ENCODE data around the gene NLGN3. TPM values are rescaled to one million over a fixed set of nuclear protein-coding genes. Genes with fewer than 3 reads are reported as not detected.

NLGN3 gene
- total and polyA plus RNA-seq, 2 donors, result 0.19 to 1.5 TPM

DNA sequence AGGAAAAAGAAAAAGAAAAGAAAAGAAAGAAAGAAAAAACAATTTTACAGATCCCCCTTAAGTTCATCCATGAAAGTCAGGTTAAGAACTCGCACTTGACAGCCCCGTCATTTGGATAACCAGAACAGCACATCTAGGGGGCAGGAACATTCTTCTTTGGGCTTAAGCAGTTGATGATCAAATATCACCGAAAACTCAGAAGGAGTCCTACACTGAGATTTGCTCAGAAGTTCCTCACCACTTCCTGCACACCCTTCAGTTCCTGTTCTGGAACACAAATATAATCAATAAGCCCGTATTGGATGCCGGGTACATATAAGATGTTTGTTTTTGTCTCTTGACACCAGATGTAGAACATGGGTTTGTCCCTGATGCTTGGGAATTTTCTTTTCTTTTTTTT is 14.7 kb downstream of the NLGN3 start:
- Histone ChIP-seq H3K27ac (ENCODE audit: low read depth in 1 of 2, low read length in 1 of 2) (no peak overlapping the region), H3K4me1 (ENCODE audit: control insufficient read depth in 2 of 2, insufficient read depth in 2 of 2, low read length in 2 of 2) (no peaks in the 10 kb centered on the region), H3K4me3 (ENCODE audit: low read length in 2 of 2) (no peak overlapping the region), H3K36me3 (ENCODE audit: control insufficient read depth in 2 of 2, insufficient read depth in 2 of 2, low read length in 1 of 2) (no peaks in the 10 kb centered on the region), H3K9me3 (ENCODE audit: control insufficient read depth in 2 of 2, insufficient read depth in 1 of 2, low read length in 1 of 2) (no peaks in the 10 kb centered on the region), H3K27me3 (ENCODE audit: control insufficient read depth in 2 of 2, insufficient read depth in 1 of 2, low read length in 1 of 2) (no peaks in the 10 kb centered on the region)
- 83% methylated on average over 5 of the region's 5 CpGs for WGBS
- no peak for DNase-seq (ENCODE audit: low read depth in 6 of 9, low spot score in 9 of 9)

GRCh38 chrX:71160475-71160874 is 15.8 kb downstream of the NLGN3 start:
- 95% methylated on average over 3 of the region's 3 CpGs for WGBS
- H3K9me3 ChIP-seq (ENCODE audit: control insufficient read depth in 2 of 2, insufficient read depth in 1 of 2, low read length in 1 of 2), result no peaks in the 10 kb centered on the region
- DNase-seq (ENCODE audit: low read depth in 6 of 9, low spot score in 9 of 9), result no peak
- no peak overlapping the region for H3K4me3 ChIP-seq (ENCODE audit: low read length in 2 of 2)
- no peak overlapping the region for H3K27ac ChIP-seq (ENCODE audit: low read depth in 1 of 2, low read length in 1 of 2)
- H3K4me1 ChIP-seq (ENCODE audit: control insufficient read depth in 2 of 2, insufficient read depth in 2 of 2, low read length in 2 of 2), result no peaks in the 10 kb centered on the region
- no peaks in the 10 kb centered on the region for H3K27me3 ChIP-seq (ENCODE audit: control insufficient read depth in 2 of 2, insufficient read depth in 1 of 2, low read length in 1 of 2)
- H3K36me3 ChIP-seq (ENCODE audit: control insufficient read depth in 2 of 2, insufficient read depth in 2 of 2, low read length in 1 of 2), result no peaks in the 10 kb centered on the region

- Histone ChIP-seq H3K4me3 (ENCODE audit: low read length in 2 of 2) (no peak overlapping the region), H3K27me3 (ENCODE audit: control insufficient read depth in 2 of 2, insufficient read depth in 1 of 2, low read length in 1 of 2) (no peaks in the 10 kb centered on the region), H3K27ac (ENCODE audit: low read depth in 1 of 2, low read length in 1 of 2) (no peak overlapping the region), H3K4me1 (ENCODE audit: control insufficient read depth in 2 of 2, insufficient read depth in 2 of 2, low read length in 2 of 2) (peaks cover 0 to 3% of the 10 kb centered on the region in 2 donors), H3K9me3 (ENCODE audit: control insufficient read depth in 2 of 2, insufficient read depth in 1 of 2, low read length in 1 of 2) (no peaks in the 10 kb centered on the region), H3K36me3 (ENCODE audit: control insufficient read depth in 2 of 2, insufficient read depth in 2 of 2, low read length in 1 of 2) (peaks cover 0 to 5% of the 10 kb centered on the region in 2 donors)
- 93% methylated on average over 4 of the region's 4 CpGs for WGBS
- no peak for DNase-seq (ENCODE audit: low read depth in 6 of 9, low spot score in 9 of 9)
Observed at GRCh38 chrX:71162981-71163380, 18.3 kb downstream of the NLGN3 start.

GRCh38 chrX:71164071-71164470 is 19.4 kb downstream of the NLGN3 start:
- H3K4me3 ChIP-seq (ENCODE audit: low read length in 2 of 2), result no peak overlapping the region
- DNase-seq (ENCODE audit: low read depth in 6 of 9, low spot score in 9 of 9), result no peak
- peaks cover 0 to 3% of the 10 kb centered on the region in 2 donors for H3K4me1 ChIP-seq (ENCODE audit: control insufficient read depth in 2 of 2, insufficient read depth in 2 of 2, low read length in 2 of 2)
- peaks cover 0 to 5% of the 10 kb centered on the region in 2 donors for H3K36me3 ChIP-seq (ENCODE audit: control insufficient read depth in 2 of 2, insufficient read depth in 2 of 2, low read length in 1 of 2)
- no peak overlapping the region for H3K27ac ChIP-seq (ENCODE audit: low read depth in 1 of 2, low read length in 1 of 2)
- 98% methylated on average over 12 of the region's 12 CpGs for WGBS
- no peaks in the 10 kb centered on the region for H3K27me3 ChIP-seq (ENCODE audit: control insufficient read depth in 2 of 2, insufficient read depth in 1 of 2, low read length in 1 of 2)
- H3K9me3 ChIP-seq (ENCODE audit: control insufficient read depth in 2 of 2, insufficient read depth in 1 of 2, low read length in 1 of 2), result no peaks in the 10 kb centered on the region

- no peak for DNase-seq (ENCODE audit: low read depth in 6 of 9, low spot score in 9 of 9)
- no peaks in the 10 kb centered on the region for H3K27me3 ChIP-seq (ENCODE audit: control insufficient read depth in 2 of 2, insufficient read depth in 1 of 2, low read length in 1 of 2)
- no peaks in the 10 kb centered on the region for H3K9me3 ChIP-seq (ENCODE audit: control insufficient read depth in 2 of 2, insufficient read depth in 1 of 2, low read length in 1 of 2)
- H3K4me3 ChIP-seq (ENCODE audit: low read length in 2 of 2), result no peak overlapping the region
- peaks cover 0 to 13% of the 10 kb centered on the region in 2 donors for H3K4me1 ChIP-seq (ENCODE audit: control insufficient read depth in 2 of 2, insufficient read depth in 2 of 2, low read length in 2 of 2)
- no peak overlapping the region for H3K27ac ChIP-seq (ENCODE audit: low read depth in 1 of 2, low read length in 1 of 2)
- WGBS, result 33% methylated on average over 6 of the region's 6 CpGs
- H3K36me3 ChIP-seq (ENCODE audit: control insufficient read depth in 2 of 2, insufficient read depth in 2 of 2, low read length in 1 of 2), result peaks cover 0 to 5% of the 10 kb centered on the region in 2 donors
Observed at GRCh38 chrX:71166461-71166860, 21.8 kb downstream of the NLGN3 start.

- Histone ChIP-seq H3K27ac (ENCODE audit: low read depth in 1 of 2, low read length in 1 of 2) (no peak overlapping the region), H3K9me3 (ENCODE audit: control insufficient read depth in 2 of 2, insufficient read depth in 1 of 2, low read length in 1 of 2) (no peaks in the 10 kb centered on the region), H3K4me3 (ENCODE audit: low read length in 2 of 2) (no peak overlapping the region), H3K36me3 (ENCODE audit: control insufficient read depth in 2 of 2, insufficient read depth in 2 of 2, low read length in 1 of 2) (peaks cover 0 to 5% of the 10 kb centered on the region in 2 donors), H3K4me1 (ENCODE audit: control insufficient read depth in 2 of 2, insufficient read depth in 2 of 2, low read length in 2 of 2) (peaks cover 0 to 15% of the 10 kb centered on the region in 2 donors), H3K27me3 (ENCODE audit: control insufficient read depth in 2 of 2, insufficient read depth in 1 of 2, low read length in 1 of 2) (no peaks in the 10 kb centered on the region)
- 97% methylated on average over 17 of the region's 17 CpGs for WGBS
- no peak for DNase-seq (ENCODE audit: low read depth in 6 of 9, low spot score in 9 of 9)
Observed at GRCh38 chrX:71167031-71167781, 22.6 kb downstream of the NLGN3 start.

DNA sequence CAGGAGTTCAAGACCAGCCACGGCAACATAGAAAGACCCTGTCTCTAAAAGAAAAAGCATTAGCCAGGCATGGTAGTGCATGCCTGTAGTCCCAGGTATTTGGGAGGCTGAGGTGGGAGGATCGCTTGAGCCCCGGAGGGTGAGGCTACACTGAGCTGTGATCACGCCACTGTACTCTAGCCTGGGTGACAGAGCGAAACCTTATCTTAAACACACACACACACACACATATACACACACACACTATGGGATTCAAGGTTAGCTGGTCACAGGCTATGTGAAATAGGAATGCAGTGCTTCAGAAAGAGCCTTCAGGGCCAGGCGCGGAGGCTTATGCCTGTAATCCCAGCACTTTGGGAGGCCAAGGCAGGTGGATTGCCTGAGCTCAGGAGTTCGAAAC is 23.5 kb downstream of the NLGN3 start:
- H3K27ac ChIP-seq (ENCODE audit: low read depth in 1 of 2, low read length in 1 of 2), result no peak overlapping the region
- H3K4me1 ChIP-seq (ENCODE audit: control insufficient read depth in 2 of 2, insufficient read depth in 2 of 2, low read length in 2 of 2), result peaks cover 0 to 15% of the 10 kb centered on the region in 2 donors
- DNase-seq (ENCODE audit: low read depth in 6 of 9, low spot score in 9 of 9), result no peak
- peaks cover 0 to 5% of the 10 kb centered on the region in 2 donors for H3K36me3 ChIP-seq (ENCODE audit: control insufficient read depth in 2 of 2, insufficient read depth in 2 of 2, low read length in 1 of 2)
- no peaks in the 10 kb centered on the region for H3K27me3 ChIP-seq (ENCODE audit: control insufficient read depth in 2 of 2, insufficient read depth in 1 of 2, low read length in 1 of 2)
- H3K9me3 ChIP-seq (ENCODE audit: control insufficient read depth in 2 of 2, insufficient read depth in 1 of 2, low read length in 1 of 2), result no peaks in the 10 kb centered on the region
- no peak overlapping the region for H3K4me3 ChIP-seq (ENCODE audit: low read length in 2 of 2)
- WGBS, result 98% methylated on average over 8 of the region's 8 CpGs

- H3K4me1 ChIP-seq (ENCODE audit: control insufficient read depth in 2 of 2, insufficient read depth in 2 of 2, low read length in 2 of 2), result peaks cover 0 to 15% of the 10 kb centered on the region in 2 donors
- DNase-seq (ENCODE audit: low read depth in 6 of 9, low spot score in 9 of 9), result no peak
- WGBS, result 97% methylated on average over 22 of the region's 22 CpGs
- H3K36me3 ChIP-seq (ENCODE audit: control insufficient read depth in 2 of 2, insufficient read depth in 2 of 2, low read length in 1 of 2), result peaks cover 0 to 5% of the 10 kb centered on the region in 2 donors
- H3K9me3 ChIP-seq (ENCODE audit: control insufficient read depth in 2 of 2, insufficient read depth in 1 of 2, low read length in 1 of 2), result no peaks in the 10 kb centered on the region
- no peak overlapping the region for H3K27ac ChIP-seq (ENCODE audit: low read depth in 1 of 2, low read length in 1 of 2)
- no peak overlapping the region for H3K4me3 ChIP-seq (ENCODE audit: low read length in 2 of 2)
- H3K27me3 ChIP-seq (ENCODE audit: control insufficient read depth in 2 of 2, insufficient read depth in 1 of 2, low read length in 1 of 2), result no peaks in the 10 kb centered on the region
Observed at GRCh38 chrX:71169586-71169985, 24.9 kb downstream of the NLGN3 start.

- 92% methylated on average over 5 of the region's 5 CpGs for WGBS
- Histone ChIP-seq H3K27me3 (ENCODE audit: control insufficient read depth in 2 of 2, insufficient read depth in 1 of 2, low read length in 1 of 2) (no peaks in the 10 kb centered on the region), H3K36me3 (ENCODE audit: control insufficient read depth in 2 of 2, insufficient read depth in 2 of 2, low read length in 1 of 2) (peaks cover 0 to 5% of the 10 kb centered on the region in 2 donors), H3K4me3 (ENCODE audit: low read length in 2 of 2) (no peak overlapping the region), H3K9me3 (ENCODE audit: control insufficient read depth in 2 of 2, insufficient read depth in 1 of 2, low read length in 1 of 2) (no peaks in the 10 kb centered on the region), H3K4me1 (ENCODE audit: control insufficient read depth in 2 of 2, insufficient read depth in 2 of 2, low read length in 2 of 2) (peaks cover 0 to 15% of the 10 kb centered on the region in 2 donors), H3K27ac (ENCODE audit: low read depth in 1 of 2, low read length in 1 of 2) (no peak overlapping the region)
- DNase-seq (ENCODE audit: low read depth in 6 of 9, low spot score in 9 of 9), result no peak
Observed at GRCh38 chrX:71170660-71171059, 26.0 kb downstream of the NLGN3 start.

All from thymus (tissue), 11 donors.